ENCODE results near the gene RHBDF2. TPM values are rescaled to one million over a fixed set of nuclear protein-coding genes. Genes with fewer than 3 reads are reported as not detected.
A peak's percentile ranks its signal among the peaks of the same experiment; 100 is the strongest.

The RHBDF2 gene
- total RNA-seq, 1 experiment from 2014 or later, result 39.6 TPM

DNA sequence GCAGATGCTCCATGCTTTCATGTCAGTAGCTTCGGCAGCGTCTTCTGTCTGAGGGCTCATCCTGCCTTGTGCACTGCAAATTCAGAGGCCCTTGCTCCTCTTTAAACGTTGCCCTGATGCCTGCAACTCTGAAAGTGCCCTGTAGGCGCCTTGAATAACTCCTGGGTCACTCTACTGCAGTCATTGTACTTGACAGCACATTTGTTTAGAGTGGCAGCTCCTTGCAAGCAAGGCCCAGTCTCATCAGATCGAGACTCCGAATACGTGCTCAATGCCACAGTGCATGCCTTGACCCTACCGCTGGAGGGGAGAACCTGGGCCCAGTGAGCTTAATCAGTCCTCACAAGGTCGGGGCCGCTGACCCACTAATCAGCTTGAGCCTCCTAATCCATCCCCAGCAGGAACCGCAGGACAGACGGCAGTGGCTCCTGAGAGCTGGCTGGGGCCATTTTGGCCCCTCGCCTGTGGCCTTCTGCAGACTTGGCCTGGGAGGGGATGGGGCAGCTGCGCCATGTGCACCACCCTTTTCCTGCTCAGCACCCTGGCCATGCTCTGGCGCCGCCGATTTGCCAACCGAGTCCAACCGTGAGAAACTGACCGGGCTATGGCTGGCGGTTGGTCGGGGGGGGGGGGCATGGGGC lies 38.5 kb upstream of the RHBDF2 start, which contains the start of gene PRCD:
PRCD (plus strand) TSS at position 414 of the 641 bp plus-strand sequence; CDS start at position 512, 98 bp downstream.
- H2AFZ ChIP-seq, result peak within 1 kb of the TSS; percentile 48; the same call in 1 of the 2 replicates
- intact Hi-C loops (cut with micrococcal nuclease; ENCODE audit: unreplicated experiment), result no loop called here
- DNase-seq, result no peak
- no peaks in the 10 kb centered on the region for H4K20me1 ChIP-seq (ENCODE audit: insufficient read depth)
- peaks cover 8% of the 10 kb centered on the region; the same call in 1 of the 2 replicates for H3F3A ChIP-seq (ENCODE audit: insufficient read depth, low read depth)
- H3K4me3 ChIP-seq, result peak within 1 kb of the TSS; percentile 38; the same call in 1 of the 2 replicates
- H3K27me3 ChIP-seq (ENCODE audit: insufficient read depth, low read depth), result no peaks in the 10 kb centered on the region
- CTCF ChIA-PET, result interaction anchor here (1.0 to 1.2 kb wide), 2 partner anchors 12 to 92 kb away, joined by 3 to 4 read pairs; no protein-coding TSS in a partner anchor
- POLR2A ChIA-PET (ENCODE audit: unreplicated experiment), result no interaction called here
- no peaks in the 10 kb centered on the region for H3K9me2 ChIP-seq (ENCODE audit: insufficient read depth)
- H3K27ac ChIP-seq, result no peak within 1 kb of the TSS
- H3K36me3 ChIP-seq (ENCODE audit: low read depth), result no peaks in the 10 kb centered on the region
- peak within 1 kb of the TSS; percentile 75 for H3K4me2 ChIP-seq
- no peaks in the 10 kb centered on the region for H3K9me3 ChIP-seq (ENCODE audit: insufficient read depth, low read depth)
- H3K4me1 ChIP-seq (replicated peaks; ENCODE audit: insufficient read depth), result peaks cover 13% of the 10 kb centered on the region
- TF ChIP-seq CTCF (conservative IDR thresholded peaks at IDR 0.05) (no peak), EZH2 (IDR thresholded peaks at IDR 0.05; ENCODE audit: low read depth) (no peak)
- no TSS peak for BruUV-seq (replicated peaks)
- no peaks in the 10 kb centered on the region for H3K79me2 ChIP-seq (ENCODE audit: low read depth)

GRCh38 chr17:76538941-76539570 lies 37.8 kb upstream of the RHBDF2 start:
- no peaks in the 10 kb centered on the region for H3K36me3 ChIP-seq (ENCODE audit: low read depth)
- no peaks in the 10 kb centered on the region for H3K27me3 ChIP-seq (ENCODE audit: insufficient read depth, low read depth)
- BruUV-seq (replicated peaks), result no TSS peak
- ChIA-PET CTCF (interaction anchor here (1.0 kb wide), 1 partner anchor 93 kb away, joined by 3 read pairs; no protein-coding TSS in a partner anchor), POLR2A (ENCODE audit: unreplicated experiment) (no interaction called here)
- no peak overlapping the region for H2AFZ ChIP-seq
- no peaks in the 10 kb centered on the region for H4K20me1 ChIP-seq (ENCODE audit: insufficient read depth)
- H3F3A ChIP-seq (ENCODE audit: insufficient read depth, low read depth), result peaks cover 8% of the 10 kb centered on the region; the same call in 1 of the 2 replicates
- no peak overlapping the region for H3K4me2 ChIP-seq
- H3K9me3 ChIP-seq (ENCODE audit: insufficient read depth, low read depth), result no peaks in the 10 kb centered on the region
- H3K9me2 ChIP-seq (ENCODE audit: insufficient read depth), result no peaks in the 10 kb centered on the region
- intact Hi-C loops (cut with micrococcal nuclease; ENCODE audit: unreplicated experiment), result no loop called here
- no peaks in the 10 kb centered on the region for H3K79me2 ChIP-seq (ENCODE audit: low read depth)
- TF ChIP-seq CTCF (conservative IDR thresholded peaks at IDR 0.05), result no peak
- no peak for TF ChIP-seq EZH2 (IDR thresholded peaks at IDR 0.05; ENCODE audit: low read depth)
- no peak overlapping the region for H3K4me3 ChIP-seq
- no peak overlapping the region for H3K27ac ChIP-seq
- H3K4me1 ChIP-seq (replicated peaks; ENCODE audit: insufficient read depth), result peaks cover 16% of the 10 kb centered on the region
- no peak for DNase-seq

DNA sequence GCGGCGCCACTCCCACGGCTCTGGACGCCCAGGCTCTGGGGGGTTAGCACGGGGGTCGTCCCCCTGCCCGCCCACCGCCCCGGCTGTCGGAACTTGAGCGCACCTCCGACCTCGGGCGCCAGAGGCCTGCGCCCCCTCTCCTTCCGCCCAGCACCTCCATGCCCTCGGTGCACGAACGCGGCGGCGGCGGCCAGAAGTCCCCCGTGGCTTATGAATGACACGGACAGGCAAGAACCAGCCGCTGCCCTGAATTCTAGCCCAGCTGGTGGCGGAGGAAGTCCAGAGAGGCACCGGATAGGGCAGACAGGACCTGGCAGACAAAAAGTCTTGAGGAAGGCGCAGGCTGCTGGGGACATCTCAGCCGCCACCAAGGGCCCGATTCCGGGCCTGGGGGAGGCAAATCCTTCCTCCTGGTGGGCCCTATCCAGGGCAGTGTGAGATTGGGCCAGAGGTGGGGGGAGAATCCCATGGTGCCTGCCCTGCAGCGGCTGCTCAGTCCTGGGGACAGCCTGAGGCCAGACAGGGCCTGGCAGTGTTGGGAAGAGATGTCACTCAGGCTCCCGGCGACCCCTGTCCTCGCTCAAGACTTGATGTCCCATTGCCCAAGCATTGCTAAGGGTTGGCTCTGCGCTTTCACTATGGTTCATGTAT lies 37.2 kb upstream of the RHBDF2 start:
- Histone ChIP-seq H3K79me2 (ENCODE audit: low read depth) (no peaks in the 10 kb centered on the region), H3K4me3 (no peak overlapping the region), H3K9me3 (ENCODE audit: insufficient read depth, low read depth) (no peaks in the 10 kb centered on the region), H3K4me1 (replicated peaks; ENCODE audit: insufficient read depth) (peaks cover 16% of the 10 kb centered on the region), H3K27me3 (ENCODE audit: insufficient read depth, low read depth) (no peaks in the 10 kb centered on the region), H3F3A (ENCODE audit: insufficient read depth, low read depth) (peaks cover 9% of the 10 kb centered on the region; the same call in 1 of the 2 replicates), H3K9me2 (ENCODE audit: insufficient read depth) (no peaks in the 10 kb centered on the region), H3K36me3 (ENCODE audit: low read depth) (no peaks in the 10 kb centered on the region), H2AFZ (no peak overlapping the region), H3K27ac (no peak overlapping the region), H3K4me2 (no peak overlapping the region), H4K20me1 (ENCODE audit: insufficient read depth) (no peaks in the 10 kb centered on the region)
- BruUV-seq (replicated peaks), result no TSS peak
- TF ChIP-seq CTCF (conservative IDR thresholded peaks at IDR 0.05), result no peak
- no peak for TF ChIP-seq EZH2 (IDR thresholded peaks at IDR 0.05; ENCODE audit: low read depth)
- POLR2A ChIA-PET (ENCODE audit: unreplicated experiment), result no interaction called here
- CTCF ChIA-PET, result no interaction called here
- no peak for DNase-seq
- intact Hi-C loops (cut with micrococcal nuclease; ENCODE audit: unreplicated experiment), result no loop called here

Measured in PC-9 (cell line).